HG03135 (cell line): ENCODE data around the gene TPBGL.

ENCODE experiments used
- ATAC-seq: cut with Tn5 transposase; IDR thresholded peaks from one replicate; pipeline ENCODE4 v1.9.1; 2021; ENCODE audit warnings: mild to moderate bottlenecking, moderate library complexity; ENCODE audit not compliant: unreplicated experiment

TPBGL gene

GRCh38 chr11:75289919-75290318 is 49.3 kb downstream of the TPBGL start:
- ATAC-seq, result no peak

DNA sequence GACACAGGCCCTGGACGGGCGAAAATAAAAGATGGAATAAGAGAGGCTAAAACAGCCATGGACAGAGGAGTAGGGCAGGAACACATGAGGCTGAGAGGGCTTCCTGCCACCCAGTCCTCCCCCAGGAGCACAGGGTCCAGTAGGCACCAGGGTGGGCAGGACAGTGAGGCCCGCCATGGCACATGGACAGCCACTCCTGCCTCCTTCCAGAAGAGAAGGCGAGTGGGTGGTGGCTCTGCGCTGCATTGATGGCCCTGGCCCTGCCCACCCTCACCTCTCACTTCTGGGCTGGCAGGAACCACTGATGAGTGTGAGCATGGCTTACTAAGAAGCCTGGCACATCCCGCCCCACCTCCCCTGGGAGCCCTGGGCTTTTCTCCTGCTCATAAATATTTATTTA is 51.2 kb downstream of the TPBGL start:
- ATAC-seq, result no peak

GRCh38 chr11:75292943-75293342 is 52.4 kb downstream of the TPBGL start:
- ATAC-seq, result no peak
